K562 (cell line): Measurements from ENCODE around the gene MPHOSPH9. TPM values are rescaled to one million over a fixed set of nuclear protein-coding genes. Genes with fewer than 3 reads are reported as not detected.

ENCODE experiments used
- ATAC-seq: fragments of 200-7000 bp; cut with Tn5 transposase; 3 replicates; pipeline ENCODE4 v1.9.1; 2020; ENCODE audit warnings: moderate library complexity
- BruUV-seq: library from RNA; stranded (reverse); fragments of 400-500 nt; replicated peaks from 2 replicates; lab custom pipeline; 2021; lab: Mats Ljungman, UMichigan
- CTCF ChIA-PET: fragments of 300-600 bp; formaldehyde crosslinking; extraction: SDS; loops from one replicate; lab custom pipeline; 2021; ENCODE audit warnings: low intra/inter-chr PET ratio; lab: Yijun Ruan, JAX
- POLR2A ChIA-PET: fragments of 300-600, 350-650 bp; sonication (Branson Sonifier 250); formaldehyde crosslinking; extraction: SDS; loops from one replicate; lab custom pipeline; 2021; ENCODE audit warnings: antibody characterized with exemption, inconsistent platforms; lab: Yijun Ruan, JAX
- DNase-seq, 4 experiments: peaks; one replicate each; pipeline versions ENCODE4 v3.0.0 to v3.0.0-alpha.2; 2011 to 2018; ENCODE audit warnings: low spot score in 3 of 4, mixed read lengths in 3 of 4; ENCODE audit errors: extremely low read depth in 1 of 4
- FAIRE-seq: peaks from 2 replicates; lab custom pipeline; 2011; peaks lifted over from hg19 to GRCh38; lab: Jason Lieb, UNC
- H2AFZ ChIP-seq: 2 replicates; pipeline ENCODE4 v1.6.0; 2011; ENCODE audit warnings: low read depth, low read length, control low read depth, inconsistent platforms
- H3K27ac ChIP-seq: fragments of 200-600 bp; 3 replicates; pipeline ENCODE4 v1.8.0; 2011; ENCODE audit warnings: low read depth, mild to moderate bottlenecking, control low read depth, inconsistent platforms, low read length, moderate library complexity, mixed read lengths; ENCODE audit errors: extremely low read depth
- H3K27me3 ChIP-seq, 2 experiments: fragments of 300-600 bp in 1 of 2; 2 replicates in 1 of 2; 3 replicates in 1 of 2; pipeline versions ENCODE4 v1.6.0 to v1.8.0; 2011; ENCODE audit warnings: inconsistent platforms in 2 of 2, low read length in 2 of 2, mild to moderate bottlenecking in 1 of 2, mixed read lengths in 1 of 2, moderate library complexity in 1 of 2; ENCODE audit not compliant: control insufficient read depth in 2 of 2, insufficient read depth in 2 of 2
- H3K36me3 ChIP-seq: fragments of 300-600 bp; 3 replicates; pipeline ENCODE4 v1.8.0; 2011; ENCODE audit warnings: mild to moderate bottlenecking, low read length, inconsistent platforms; ENCODE audit not compliant: control insufficient read depth, insufficient read depth
- H3K4me1 ChIP-seq, 2 experiments: fragments of 200-600 bp in 1 of 2; replicated peaks in 1 of 2; 2 replicates in 1 of 2; 3 replicates in 1 of 2; pipeline versions ENCODE4 v1.5.1 to v1.8.0; 2011; ENCODE audit warnings: inconsistent platforms in 2 of 2, low read length in 2 of 2, mild to moderate bottlenecking in 1 of 2, mixed read lengths in 1 of 2, moderate library complexity in 1 of 2; ENCODE audit not compliant: control insufficient read depth in 2 of 2, insufficient read depth in 2 of 2
- H3K4me2 ChIP-seq: 2 replicates; pipeline ENCODE4 v1.6.1; 2011; ENCODE audit warnings: low read length, control low read depth, inconsistent platforms, mixed read lengths; ENCODE audit not compliant: insufficient read depth
- H3K4me3 ChIP-seq: fragments of 200-600 bp; sonication (generic), shearing (Covaris generic); 2 replicates; pipeline ENCODE4 v1.5.1; 2016; ENCODE audit warnings: control low read depth, inconsistent platforms
- H3K79me2 ChIP-seq: fragments of 200-600 bp; 3 replicates; pipeline ENCODE4 v1.8.0; 2011; ENCODE audit warnings: low read length, inconsistent platforms; ENCODE audit not compliant: control insufficient read depth, insufficient read depth
- H3K9ac ChIP-seq, 2 experiments: 2 replicates each; pipeline versions ENCODE4 v1.6.0 to v1.6.1; 2011; ENCODE audit warnings: low read depth in 2 of 2, low read length in 2 of 2, control low read depth in 1 of 2, inconsistent platforms in 1 of 2, mild to moderate bottlenecking in 1 of 2, mixed read lengths in 1 of 2; ENCODE audit not compliant: insufficient read depth in 1 of 2
- H3K9me1 ChIP-seq: one replicate; pipeline ENCODE4 v1.6.0; 2011; ENCODE audit warnings: inconsistent platforms, mild to moderate bottlenecking, low read length, moderate library complexity; ENCODE audit not compliant: control insufficient read depth, insufficient read depth
- H3K9me3 ChIP-seq: replicated peaks from 2 replicates; pipeline ENCODE4 v1.5.1; 2011; ENCODE audit warnings: low read depth, low read length, inconsistent platforms; ENCODE audit not compliant: control insufficient read depth, insufficient read depth
- H4K20me1 ChIP-seq: replicated peaks from 2 replicates; pipeline ENCODE4 v1.6.1; 2011; ENCODE audit warnings: low read length, inconsistent platforms, mixed read lengths; ENCODE audit not compliant: control insufficient read depth, insufficient read depth
- REST ChIP-seq, 2 experiments: fragments of 450-650 bp; formaldehyde crosslinking in 1 of 2; IDR thresholded peaks; 2 replicates each; pipeline versions ENCODE4 v1.4.0 to v1.6.1; 2014 to 2020; ENCODE audit warnings: mild to moderate bottlenecking in 2 of 2, borderline replicate concordance in 1 of 2, low read depth in 1 of 2
- RFX1 ChIP-seq: fragments of 450-650 bp; IDR thresholded peaks from 2 replicates; pipeline ENCODE4 v1.6.1; 2016; ENCODE audit warnings: mild to moderate bottlenecking, moderate library complexity
- ZZZ3 ChIP-seq: fragments of 450-650 bp; IDR thresholded peaks from 2 replicates; pipeline ENCODE4 v1.6.1; 2016; ENCODE audit warnings: antibody characterized with exemption, mild to moderate bottlenecking, moderate library complexity
- WGBS: fragments of 100-300 bp; shearing (Covaris generic); methylation state at CpG from one replicate; pipeline ENCODE4 v1.1.6; 2016; ENCODE audit warnings: low coverage, mixed read lengths; ENCODE audit not compliant: insufficient coverage; ENCODE audit errors: missing lambda C conversion rate; 5-methylcytosine and 5-hydroxymethylcytosine counted together
- in situ Hi-C: fragments of 300-500 bp; cut with MboI; formaldehyde crosslinking; loops from 4 replicates; pipeline ENCODE4 v1.15.0; 2018; ENCODE audit warnings: inconsistent platforms, mixed read lengths
- intact Hi-C: fragments of 100-400 bp; cut with micrococcal nuclease; formaldehyde crosslinking; loops from 2 replicates; pipeline ENCODE4 v1.14.2; 2022
- polyA plus RNA-seq, 8 experiments: library from polyadenylated mRNA; depleted of rRNA in 4 of 8; stranded (reverse) in 5 of 8; unstranded in 3 of 8; fragments of >200 nt; fragmentation: Nextera tagmentation in 2 of 8; fragmentation: Illumina TruSeq in 1 of 8; extraction: Ambion mirVana in 2 of 8; extraction: Trizol in 1 of 8; gene quantifications; 2 replicates each; pipeline versions ENCODE4 v1.2.1 to v1.2.3, GENCODE V29; 2011 to 2014; ENCODE audit warnings: inconsistent platforms in 1 of 8, missing spikeins in 1 of 8
- total RNA-seq, 7 experiments: library from RNA; depleted of rRNA in 6 of 7; stranded (reverse); fragments of >200 nt in 6 of 7; fragmentation: Illumina TruSeq in 2 of 7; extraction: Trizol in 2 of 7; gene quantifications; 2 replicates each; pipeline versions ENCODE4 v1.2.1 to v1.2.3, GENCODE V29; 2011 to 2021; ENCODE audit warnings: low replicate concordance in 1 of 7

The MPHOSPH9 gene
- total and polyA plus RNA-seq, 9 of the 15 experiments (the other 6 are each of a cell fraction or from before 2014, with no cell fraction given): 14.2 to 103 (median 54.5) TPM

- 60% methylated on average over 8 of the region's 8 CpGs for WGBS
- Histone ChIP-seq H3K4me2 (no peak overlapping the region), H4K20me1 (0 out of 2 replicates have a peak, but pooled peaks cover 3% of the 10 kb centered on the region), H3K36me3 (peaks cover 5% of the 10 kb centered on the region; the same call in 2 of the 3 replicates), H3K4me1 (peaks cover 10 to 13% of the 10 kb centered on the region in 2 experiments; a peak in 3 of 5 replicates), H3K9me3 (no peaks in the 10 kb centered on the region), H3K79me2 (no peaks in the 10 kb centered on the region), H2AFZ (no peak overlapping the region), H3K4me3 (no peak overlapping the region), H3K27me3 (no peaks in the 10 kb centered on the region; a peak in 1 of 5 replicates), H3K27ac (no peak overlapping the region), H3K9ac (no peak overlapping the region; a peak in 1 of 4 replicates), H3K9me1 (no peaks in the 10 kb centered on the region)
- intact Hi-C loops (no loop called here), in situ Hi-C loops (no loop called here)
- FAIRE-seq (no peak), DNase-seq (no peak), ATAC-seq (no peak)
- ChIA-PET CTCF (no interaction called here), POLR2A (interaction anchor here (0.6 kb wide), 1 partner anchor 1724 kb away, joined by 3 read pairs; no protein-coding TSS in a partner anchor)
- BruUV-seq: no TSS peak
- TF ChIP-seq ZZZ3 (no peak), REST (IDR thresholded peaks at IDR 0.05; ENCODE audit: borderline replicate concordance) (peak; percentile 38), REST (CRISPR knock-in tag; IDR thresholded peaks at IDR 0.05; ENCODE audit: low read depth) (no peak), RFX1 (peak; percentile 59; the same call in 1 of the 2 replicates)
These were observed 119.9 kb downstream of the MPHOSPH9 start for GRCh38 chr12:123113026-123113425.
